ENCODE data around the gene ACAN. TPM values are rescaled to one million over a fixed set of nuclear protein-coding genes. Genes with fewer than 3 reads are reported as not detected.

ACAN gene
- polyA plus RNA-seq, 3 donors: not detected

DNA sequence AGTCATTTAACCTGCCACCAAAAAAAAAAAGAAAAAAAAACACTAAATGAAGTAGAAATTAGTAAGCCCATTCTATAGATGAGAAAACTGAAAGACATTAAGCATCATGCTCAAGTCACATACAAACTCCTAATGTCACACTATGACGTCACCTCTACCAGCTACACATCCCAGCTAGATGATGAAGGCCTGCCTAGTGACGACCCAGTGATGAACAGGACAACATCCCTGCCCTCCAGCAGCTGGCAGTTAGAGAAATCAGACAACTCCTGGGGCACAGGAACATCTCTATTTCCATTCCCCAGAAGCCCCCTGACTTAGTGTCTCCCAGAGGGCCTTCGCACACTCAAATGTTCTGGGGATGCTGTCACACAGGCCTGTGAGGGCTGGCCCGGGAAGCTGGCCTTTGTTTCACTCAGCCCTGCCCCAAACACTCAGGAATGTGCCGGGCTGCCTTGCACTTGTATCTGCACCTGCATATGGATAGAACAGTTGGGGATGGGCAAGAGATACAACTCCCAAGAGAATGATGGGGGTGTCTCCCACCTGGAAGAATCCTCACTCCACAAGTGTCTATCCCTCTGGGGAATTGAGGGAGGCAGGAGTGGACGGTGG, 99.1 kb downstream of the ACAN start:
- peaks cover 2 to 5% (median 2%) of the 10 kb centered on the region in 3 donors for H3K27me3 Mint-ChIP-seq (ENCODE audit: low read depth in 3 of 3)
- intact Hi-C loops (cut with micrococcal nuclease): loop anchor here (10.0 kb wide), 2 partner anchors 112 to 272 kb away; no protein-coding TSS in a partner anchor
- H3K27ac ChIP-seq (ENCODE audit: low read depth in 1 of 2, low read length in 2 of 2): no peak overlapping the region
- no peaks in the 10 kb centered on the region for H3K4me1 ChIP-seq (ENCODE audit: control insufficient read depth in 1 of 2, insufficient read depth in 2 of 2, low read length in 2 of 2)
- H3K9ac ChIP-seq (ENCODE audit: insufficient read depth, low read length, poor library complexity, severe bottlenecking): no peak overlapping the region
- DNase-seq: no peak
- no peaks in the 10 kb centered on the region for H3K36me3 ChIP-seq (replicated peaks in 1 of 2; ENCODE audit: control insufficient read depth in 1 of 2, insufficient read depth in 2 of 2, low read length in 2 of 2)
- H3K4me3 Mint-ChIP-seq: no peak overlapping the region
- no peaks in the 10 kb centered on the region for H3K36me3 Mint-ChIP-seq
- no peaks in the 10 kb centered on the region for H3K9me3 Mint-ChIP-seq
- H3K4me3 ChIP-seq (replicated peaks in 1 of 3; ENCODE audit: low read depth in 2 of 3, low read length in 3 of 3): no peak overlapping the region
- peaks cover 7% of the 10 kb centered on the region for H3K4me1 Mint-ChIP-seq
- TF ChIP-seq, protein P1, sequence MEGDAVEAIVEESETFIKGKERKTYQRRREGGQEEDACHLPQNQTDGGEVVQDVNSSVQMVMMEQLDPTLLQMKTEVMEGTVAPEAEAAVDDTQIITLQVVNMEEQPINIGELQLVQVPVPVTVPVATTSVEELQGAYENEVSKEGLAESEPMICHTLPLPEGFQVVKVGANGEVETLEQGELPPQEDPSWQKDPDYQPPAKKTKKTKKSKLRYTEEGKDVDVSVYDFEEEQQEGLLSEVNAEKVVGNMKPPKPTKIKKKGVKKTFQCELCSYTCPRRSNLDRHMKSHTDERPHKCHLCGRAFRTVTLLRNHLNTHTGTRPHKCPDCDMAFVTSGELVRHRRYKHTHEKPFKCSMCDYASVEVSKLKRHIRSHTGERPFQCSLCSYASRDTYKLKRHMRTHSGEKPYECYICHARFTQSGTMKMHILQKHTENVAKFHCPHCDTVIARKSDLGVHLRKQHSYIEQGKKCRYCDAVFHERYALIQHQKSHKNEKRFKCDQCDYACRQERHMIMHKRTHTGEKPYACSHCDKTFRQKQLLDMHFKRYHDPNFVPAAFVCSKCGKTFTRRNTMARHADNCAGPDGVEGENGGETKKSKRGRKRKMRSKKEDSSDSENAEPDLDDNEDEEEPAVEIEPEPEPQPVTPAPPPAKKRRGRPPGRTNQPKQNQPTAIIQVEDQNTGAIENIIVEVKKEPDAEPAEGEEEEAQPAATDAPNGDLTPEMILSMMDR (IDR thresholded peaks at IDR 0.05): no peak
- no peak overlapping the region for H2AFZ ChIP-seq (ENCODE audit: insufficient read depth, low read depth, low read length, poor library complexity, severe bottlenecking)
- 95% methylated on average over 3 of the region's 6 CpGs for WGBS (ENCODE audit: insufficient coverage)
- no peaks in the 10 kb centered on the region for H4K20me1 ChIP-seq (ENCODE audit: insufficient read depth, low read length)
- no peak overlapping the region for H3K4me2 ChIP-seq (replicated peaks; ENCODE audit: extremely low read depth, low read length, poor library complexity, severe bottlenecking)
- no peaks in the 10 kb centered on the region for H3K9me3 ChIP-seq (replicated peaks in 1 of 2; ENCODE audit: control insufficient read depth in 1 of 2, insufficient read depth in 1 of 2, low read length in 2 of 2)
- H3K27me3 ChIP-seq (ENCODE audit: control insufficient read depth in 2 of 2, insufficient read depth in 2 of 2, low read length in 2 of 2): no peaks in the 10 kb centered on the region
- H3K79me2 ChIP-seq (ENCODE audit: insufficient read depth, low read length): no peaks in the 10 kb centered on the region
- H3K27ac Mint-ChIP-seq: no peak overlapping the region

DNA sequence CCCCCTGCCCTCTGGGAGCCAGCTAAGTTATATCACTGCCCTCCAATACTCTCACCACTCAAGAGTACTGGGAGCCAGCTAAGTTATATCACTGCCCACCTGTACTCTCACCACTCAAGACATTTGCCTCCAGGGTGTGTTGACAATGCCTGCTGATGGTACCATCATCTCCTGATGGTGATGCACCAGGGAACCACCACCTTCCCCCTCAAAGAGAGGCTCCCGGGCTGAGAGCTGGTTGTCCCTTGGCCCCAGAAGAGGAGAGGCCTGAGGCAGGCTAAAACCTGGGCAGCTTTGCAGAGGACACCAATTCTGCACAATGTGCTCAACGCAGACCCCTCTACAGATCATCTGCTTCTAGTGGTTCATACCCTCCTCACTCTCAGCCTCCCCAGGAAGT, 99.6 kb downstream of the ACAN start:
- peaks cover 2% of the 10 kb centered on the region for H3K4me1 Mint-ChIP-seq
- H2AFZ ChIP-seq (ENCODE audit: insufficient read depth, low read depth, low read length, poor library complexity, severe bottlenecking): no peak overlapping the region
- no peak overlapping the region for H3K27ac Mint-ChIP-seq
- no peaks in the 10 kb centered on the region for H3K36me3 Mint-ChIP-seq
- no peaks in the 10 kb centered on the region for H3K9me3 Mint-ChIP-seq
- WGBS (ENCODE audit: insufficient coverage): 86% methylated on average over 1 of the region's 2 CpGs
- no peak overlapping the region for H3K27ac ChIP-seq (ENCODE audit: low read depth in 1 of 2, low read length in 2 of 2)
- peaks cover 0 to 2% (median 1%) of the 10 kb centered on the region in 3 donors for H3K27me3 Mint-ChIP-seq (ENCODE audit: low read depth in 3 of 3)
- H3K9me3 ChIP-seq (replicated peaks in 1 of 2; ENCODE audit: control insufficient read depth in 1 of 2, insufficient read depth in 1 of 2, low read length in 2 of 2): no peaks in the 10 kb centered on the region
- no peaks in the 10 kb centered on the region for H3K36me3 ChIP-seq (replicated peaks in 1 of 2; ENCODE audit: control insufficient read depth in 1 of 2, insufficient read depth in 2 of 2, low read length in 2 of 2)
- H4K20me1 ChIP-seq (ENCODE audit: insufficient read depth, low read length): no peaks in the 10 kb centered on the region
- H3K4me2 ChIP-seq (replicated peaks; ENCODE audit: extremely low read depth, low read length, poor library complexity, severe bottlenecking): no peak overlapping the region
- TF ChIP-seq, protein P1 (IDR thresholded peaks at IDR 0.05): no peak
- no peak overlapping the region for H3K9ac ChIP-seq (ENCODE audit: insufficient read depth, low read length, poor library complexity, severe bottlenecking)
- DNase-seq: no peak
- H3K27me3 ChIP-seq (ENCODE audit: control insufficient read depth in 2 of 2, insufficient read depth in 2 of 2, low read length in 2 of 2): no peaks in the 10 kb centered on the region
- intact Hi-C loops (cut with micrococcal nuclease): loop anchor here (10.0 kb wide), 2 partner anchors 112 to 272 kb away; no protein-coding TSS in a partner anchor
- no peaks in the 10 kb centered on the region for H3K4me1 ChIP-seq (ENCODE audit: control insufficient read depth in 1 of 2, insufficient read depth in 2 of 2, low read length in 2 of 2)
- no peak overlapping the region for H3K4me3 Mint-ChIP-seq
- no peak overlapping the region for H3K4me3 ChIP-seq (replicated peaks in 1 of 3; ENCODE audit: low read depth in 2 of 3, low read length in 3 of 3)
- H3K79me2 ChIP-seq (ENCODE audit: insufficient read depth, low read length): no peaks in the 10 kb centered on the region

All from CD14-positive monocyte (primary cell).